PC-9 (cell line): ENCODE results near the gene ZNF385A.

Source experiments
- EZH2 ChIP-seq: fragments of 200-600 bp; sonication (generic); IDR thresholded peaks from 2 replicates; pipeline ENCODE4 v1.8.0; 2017; ENCODE audit warnings: antibody characterized with exemption, low read depth
- TF ChIP-seq, protein P1 (sequence below): fragments of 200-600 bp; sonication (generic); conservative IDR thresholded peaks from 2 replicates; pipeline ENCODE4 v1.6.1; 2017; ENCODE audit warnings: mixed run types, antibody characterized with exemption, mild to moderate bottlenecking, moderate library complexity

- TF ChIP-seq, protein P1, sequence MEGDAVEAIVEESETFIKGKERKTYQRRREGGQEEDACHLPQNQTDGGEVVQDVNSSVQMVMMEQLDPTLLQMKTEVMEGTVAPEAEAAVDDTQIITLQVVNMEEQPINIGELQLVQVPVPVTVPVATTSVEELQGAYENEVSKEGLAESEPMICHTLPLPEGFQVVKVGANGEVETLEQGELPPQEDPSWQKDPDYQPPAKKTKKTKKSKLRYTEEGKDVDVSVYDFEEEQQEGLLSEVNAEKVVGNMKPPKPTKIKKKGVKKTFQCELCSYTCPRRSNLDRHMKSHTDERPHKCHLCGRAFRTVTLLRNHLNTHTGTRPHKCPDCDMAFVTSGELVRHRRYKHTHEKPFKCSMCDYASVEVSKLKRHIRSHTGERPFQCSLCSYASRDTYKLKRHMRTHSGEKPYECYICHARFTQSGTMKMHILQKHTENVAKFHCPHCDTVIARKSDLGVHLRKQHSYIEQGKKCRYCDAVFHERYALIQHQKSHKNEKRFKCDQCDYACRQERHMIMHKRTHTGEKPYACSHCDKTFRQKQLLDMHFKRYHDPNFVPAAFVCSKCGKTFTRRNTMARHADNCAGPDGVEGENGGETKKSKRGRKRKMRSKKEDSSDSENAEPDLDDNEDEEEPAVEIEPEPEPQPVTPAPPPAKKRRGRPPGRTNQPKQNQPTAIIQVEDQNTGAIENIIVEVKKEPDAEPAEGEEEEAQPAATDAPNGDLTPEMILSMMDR: no peak
- no peak for TF ChIP-seq EZH2
Measured at GRCh38 chr12:54329759-54330158, 54.8 kb downstream of the ZNF385A start.
